ENCODE data around the gene PIM1.

The PIM1 gene

DNA sequence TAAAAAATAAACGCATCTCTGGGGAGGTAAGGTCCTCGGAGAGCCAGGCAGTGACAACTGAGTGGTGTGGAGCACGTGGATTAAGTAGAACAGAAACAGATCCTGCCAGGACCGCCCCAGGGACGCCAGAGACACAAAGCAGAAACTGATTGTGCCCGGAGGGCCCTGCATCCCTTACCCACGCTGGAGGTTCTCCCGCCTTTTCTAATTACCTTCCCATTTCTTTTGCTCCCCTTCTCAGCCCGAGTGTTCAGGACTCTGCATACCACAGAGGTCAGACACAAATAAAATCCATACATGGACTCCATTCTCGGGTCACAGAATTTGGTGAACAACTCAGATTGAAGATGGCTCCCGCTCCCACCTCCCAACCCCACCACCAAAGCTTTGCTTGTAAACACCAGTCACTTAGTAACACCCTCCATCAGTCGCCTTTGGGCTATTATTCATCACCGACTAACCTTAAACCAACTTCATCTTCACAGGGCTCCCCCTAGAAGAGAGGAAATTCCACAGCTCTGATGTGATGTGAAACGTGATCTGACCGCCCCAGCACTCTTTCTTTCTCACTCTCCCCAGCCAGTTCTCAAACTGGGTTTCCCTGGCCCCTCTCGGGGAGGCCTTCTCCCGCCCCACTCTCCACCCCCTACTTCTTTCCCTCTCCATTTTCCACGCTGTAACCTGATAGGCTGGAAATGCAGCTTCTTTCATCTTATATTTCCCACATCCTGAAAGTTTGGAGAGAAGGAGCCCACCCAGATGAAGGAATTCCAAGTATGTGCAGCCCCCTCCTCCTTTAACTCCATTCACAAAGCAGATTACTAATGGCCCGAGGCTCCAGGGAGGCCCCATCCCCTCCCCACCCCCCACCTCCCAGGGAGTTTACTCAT is 32.5 kb upstream of the PIM1 start:
- no peak for DNase-seq (ENCODE audit: low read depth)

DNA sequence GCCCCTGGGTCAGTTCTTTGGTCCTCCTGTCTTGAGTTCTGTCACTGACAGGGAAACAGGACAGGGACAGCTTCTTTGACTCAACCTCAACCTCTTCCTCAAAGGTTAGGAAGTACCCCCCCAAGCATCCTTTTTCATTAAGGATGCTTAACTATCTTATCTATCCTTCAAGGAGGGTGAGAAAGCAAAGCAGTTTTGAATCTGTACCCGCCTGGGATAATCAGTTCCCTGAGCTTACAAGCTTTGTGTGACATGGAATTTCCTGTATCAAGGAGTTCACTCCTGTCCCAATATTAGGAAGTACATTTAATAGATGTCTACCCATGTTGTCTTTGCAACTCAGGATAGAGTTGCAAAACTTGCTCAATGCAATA is 31.1 kb upstream of the PIM1 start:
- DNase-seq (ENCODE audit: low read depth) = no peak

DNA sequence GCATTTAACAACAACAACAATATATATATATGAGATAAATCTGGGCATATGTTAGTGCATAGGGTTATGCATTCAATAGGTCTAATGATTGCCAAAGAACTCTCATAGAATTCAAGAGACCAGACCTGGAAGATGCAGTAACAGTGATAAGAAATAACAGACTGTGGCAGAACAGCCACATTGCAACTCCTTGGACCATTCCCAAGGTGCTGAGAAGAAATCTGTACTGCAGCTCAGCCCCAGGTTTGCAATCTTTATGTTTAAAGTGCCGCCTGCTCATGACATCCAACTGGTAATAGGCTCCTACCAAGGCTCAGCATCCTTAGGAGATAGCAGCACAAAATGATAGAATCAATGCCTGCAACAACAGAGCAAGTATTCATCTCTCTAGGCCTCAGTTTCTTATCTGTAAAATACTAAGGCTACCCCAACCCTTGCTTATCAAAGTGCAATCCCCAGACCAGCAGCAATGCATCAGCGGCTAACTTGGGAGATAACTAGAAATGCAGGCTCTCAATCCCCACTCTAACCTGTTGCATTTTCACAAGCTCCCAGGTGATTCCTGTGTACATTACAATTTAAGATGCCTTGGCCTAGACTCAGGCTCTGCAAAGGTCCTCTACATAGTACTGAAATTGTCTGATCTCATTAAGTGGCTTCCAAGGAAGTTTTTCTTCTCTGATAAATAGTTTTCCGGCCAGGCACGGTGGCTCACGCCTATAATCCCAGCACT is 30.6 kb upstream of the PIM1 start:
- no peak for DNase-seq (ENCODE audit: low read depth)

DNA sequence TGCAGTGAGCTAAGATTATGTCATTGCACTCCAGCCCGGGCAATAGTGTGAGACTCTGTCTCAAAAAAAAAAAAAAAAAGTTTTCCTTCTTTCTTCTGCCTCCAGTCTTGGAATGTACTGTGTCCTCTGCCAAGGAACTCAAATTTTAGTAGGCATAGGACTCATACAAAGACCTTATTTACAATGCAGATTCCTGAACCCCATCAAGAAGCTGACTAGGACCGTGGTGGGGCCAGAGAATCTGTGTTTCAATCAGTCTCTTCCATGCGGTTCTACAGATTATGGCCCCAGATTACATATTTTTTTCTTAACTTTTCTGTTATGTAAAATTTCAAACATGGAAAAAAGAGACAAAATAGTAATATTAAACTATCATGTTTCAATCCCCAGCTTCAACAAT is 29.8 kb upstream of the PIM1 start:
- no peak for DNase-seq (ENCODE audit: low read depth)

DNA sequence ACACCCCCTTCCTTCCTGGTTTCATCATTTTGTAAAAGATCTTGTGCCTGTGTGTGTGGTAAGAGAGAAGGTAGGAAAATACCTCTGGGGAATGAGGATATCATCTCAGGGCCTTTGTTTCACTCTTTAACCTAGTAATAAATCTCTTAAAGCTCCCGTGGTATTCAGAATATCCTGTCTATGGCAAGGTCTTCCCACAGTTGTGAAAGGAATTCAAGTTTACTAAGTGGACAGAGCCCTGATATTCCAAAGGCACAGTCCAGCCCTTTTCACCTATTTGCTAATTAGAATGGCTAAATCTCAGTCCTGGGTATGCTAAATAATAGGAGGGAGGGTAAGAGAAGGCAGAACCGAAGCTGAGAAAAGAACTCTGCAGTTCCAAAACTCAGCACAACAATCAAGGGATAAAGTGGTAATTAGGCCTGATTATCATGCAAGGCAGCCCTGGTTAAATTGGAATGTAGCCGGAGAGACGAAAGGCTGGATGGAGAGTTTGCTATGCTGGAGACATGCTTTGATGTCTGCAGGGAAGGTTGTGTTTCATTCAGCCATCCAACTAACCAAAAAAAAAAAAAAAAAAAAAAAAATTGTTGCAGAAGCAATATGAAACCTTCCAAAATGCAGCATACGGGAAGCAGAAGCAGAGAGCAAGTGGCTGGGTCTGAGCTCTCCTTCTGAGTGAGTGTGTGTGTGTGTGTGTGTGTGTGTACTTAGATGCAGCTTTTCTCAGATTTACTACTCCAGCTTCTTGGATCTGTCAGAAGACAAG is 28.5 kb upstream of the PIM1 start:
- DNase-seq (ENCODE audit: low read depth) = no peak

DNA sequence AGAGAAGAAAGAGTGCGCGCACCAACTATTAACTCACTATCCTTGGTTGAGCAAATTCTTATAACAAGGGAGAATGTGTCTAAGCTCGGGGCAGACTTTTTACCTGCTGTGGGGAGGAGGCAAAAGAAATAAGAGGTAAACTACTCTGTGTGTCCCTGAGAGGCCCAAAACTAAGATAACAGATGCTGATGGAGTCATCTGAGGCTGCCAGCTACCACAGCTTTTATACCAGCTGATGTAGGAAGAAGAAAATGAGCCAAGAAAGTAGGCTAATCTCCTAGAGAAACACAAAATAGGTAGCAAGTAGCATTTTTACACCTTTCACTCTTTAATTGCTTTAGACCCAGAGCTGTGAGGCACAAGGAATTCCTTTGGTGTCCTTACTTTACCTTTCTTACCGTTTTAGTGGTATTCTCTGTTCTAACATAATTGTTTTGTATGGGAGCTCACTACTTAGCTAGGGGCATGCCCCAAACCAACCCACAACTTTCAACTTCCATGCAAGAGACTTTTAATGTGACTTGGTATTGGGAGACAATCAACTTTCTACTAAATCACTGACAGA is 27.8 kb upstream of the PIM1 start:
- no peak for DNase-seq (ENCODE audit: low read depth)

DNA sequence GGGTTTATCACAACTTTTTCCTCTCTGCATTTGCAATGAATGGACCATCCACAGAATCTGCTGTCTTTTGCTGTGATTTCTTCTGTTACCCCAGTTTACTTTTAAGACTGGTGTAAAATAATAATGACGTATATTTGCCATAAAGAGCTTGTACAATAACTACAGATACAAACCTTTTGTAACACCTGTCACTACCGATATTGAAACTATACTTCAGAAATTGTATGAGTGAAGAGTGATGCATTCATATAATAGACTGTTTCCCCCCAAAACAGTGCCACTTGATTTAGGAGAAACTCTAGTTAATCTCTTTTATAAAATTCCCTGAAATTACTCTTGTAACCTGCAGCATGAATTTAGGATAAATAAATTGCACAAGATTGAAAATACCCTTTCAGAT is 26.4 kb upstream of the PIM1 start:
- no peak for DNase-seq (ENCODE audit: low read depth)

DNA sequence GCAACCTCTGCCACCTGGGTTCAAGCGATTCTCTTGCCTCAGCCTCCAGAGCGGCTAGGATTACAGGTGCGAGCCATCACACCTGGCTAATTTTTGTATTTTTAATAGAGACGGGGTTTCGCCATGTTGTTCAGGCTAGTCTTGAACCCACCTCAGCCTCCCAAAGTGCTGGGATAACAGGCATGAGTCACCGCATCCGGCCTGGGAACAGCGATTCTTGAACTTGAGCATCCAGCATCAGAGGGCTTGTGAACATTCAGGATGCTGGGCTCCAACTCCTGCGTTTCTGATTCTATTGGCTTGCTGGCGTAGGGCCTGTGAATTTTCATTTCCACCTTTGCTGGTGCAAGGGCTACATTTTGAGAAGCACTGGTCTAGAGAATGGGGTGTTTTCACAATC is 24.5 kb upstream of the PIM1 start:
- no peak for DNase-seq (ENCODE audit: low read depth)

DNA sequence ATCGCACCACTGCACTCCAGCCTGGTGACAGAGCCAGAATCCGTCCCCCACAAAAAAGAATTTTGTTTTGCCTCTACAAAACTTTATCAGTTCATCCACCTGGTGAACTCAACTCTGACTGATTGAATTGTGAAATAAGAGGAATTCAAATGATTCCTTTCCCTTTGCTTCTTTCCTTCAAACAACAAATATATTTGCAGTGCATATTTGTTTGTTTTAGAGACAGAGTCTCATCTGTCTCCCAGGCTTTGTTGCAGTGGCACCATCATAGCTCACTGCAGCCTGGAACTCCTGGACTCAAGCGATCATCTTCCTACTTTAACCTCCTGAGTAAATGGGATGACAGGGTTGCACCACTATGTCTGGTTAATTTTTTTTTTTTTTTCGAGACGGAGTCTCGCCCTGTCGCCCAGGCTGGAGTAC is 23.2 kb upstream of the PIM1 start:
- no peak for DNase-seq (ENCODE audit: low read depth)

DNA sequence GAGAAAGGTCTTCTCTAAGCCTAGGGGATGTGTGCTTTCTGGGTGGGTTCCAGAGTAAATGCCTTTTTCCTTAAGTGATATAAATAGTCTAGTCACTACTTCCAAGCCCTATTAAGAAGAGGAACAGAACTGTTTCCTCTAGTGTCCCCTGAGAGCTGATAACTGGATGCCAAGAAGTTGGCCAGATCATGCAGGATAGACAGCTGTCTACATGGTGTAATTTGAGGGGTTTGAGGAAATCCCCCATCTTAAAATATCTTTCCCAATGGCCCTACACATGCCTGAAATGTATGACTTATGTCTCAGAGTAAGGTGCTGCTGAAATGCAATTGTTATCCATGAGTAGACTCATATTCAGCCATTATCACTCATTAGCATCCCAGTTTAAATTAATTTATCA is 20.2 kb upstream of the PIM1 start:
- DNase-seq (ENCODE audit: low read depth) = no peak

DNA sequence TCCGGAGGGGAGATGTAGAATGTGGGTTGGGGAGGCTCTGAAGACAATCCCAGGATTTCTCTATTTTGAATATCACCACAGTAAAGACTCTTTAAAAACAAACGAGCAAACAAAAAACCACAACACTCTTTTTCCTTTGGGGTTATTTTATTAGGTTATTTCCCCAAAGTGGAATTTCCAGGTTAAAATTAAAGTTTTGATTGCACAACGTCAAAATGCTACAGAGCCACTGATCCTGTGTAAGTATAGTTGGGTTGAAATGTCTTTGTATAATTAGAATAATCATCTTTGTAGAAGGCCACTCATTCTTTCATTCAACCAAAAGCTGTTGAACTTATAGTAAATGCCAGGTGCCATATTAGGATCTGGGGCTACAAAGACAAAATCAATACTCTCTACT is 19.6 kb upstream of the PIM1 start:
- DNase-seq (ENCODE audit: low read depth) = no peak

DNA sequence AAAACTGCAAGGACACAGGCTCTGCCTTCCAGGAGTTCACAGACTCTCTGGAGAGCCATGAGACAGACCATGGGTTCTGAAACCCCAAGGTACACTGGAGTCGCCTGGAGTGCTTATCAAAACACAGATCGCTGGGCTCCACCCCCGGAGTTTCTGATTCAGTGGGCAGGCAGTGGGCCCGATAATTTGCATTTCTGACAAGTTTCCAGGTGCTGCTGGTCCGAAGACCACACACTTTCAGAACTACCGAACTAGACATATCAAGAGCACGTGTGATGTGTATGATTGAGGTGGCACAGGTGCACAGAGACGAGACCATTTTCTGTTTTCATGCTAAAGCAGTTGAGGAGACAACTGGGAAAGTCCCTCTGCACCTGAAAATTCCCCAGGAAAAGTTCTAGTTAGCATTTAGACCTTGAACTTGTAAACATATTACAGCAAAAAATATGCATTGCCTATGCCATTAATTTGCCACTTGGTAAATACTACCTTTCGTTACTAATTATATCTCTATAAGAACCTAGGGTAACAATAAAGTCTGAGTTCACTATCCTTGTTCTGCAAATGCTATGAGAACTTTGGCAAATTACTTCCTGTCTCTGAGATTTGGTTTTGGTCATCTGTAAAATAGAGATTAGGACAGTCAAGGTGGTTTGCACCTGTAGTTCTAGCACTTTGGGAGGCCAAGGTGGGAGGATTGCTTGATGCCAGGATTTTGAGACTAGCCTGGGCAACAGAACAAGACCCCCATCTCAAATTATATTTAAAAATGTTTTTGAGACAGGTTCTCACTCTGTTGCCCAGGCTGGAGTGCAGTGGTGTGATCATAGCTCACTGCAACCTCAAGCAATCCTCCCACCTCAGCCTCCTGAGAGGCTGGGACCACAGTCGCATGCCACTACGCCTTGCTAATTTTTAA is 14.3 kb upstream of the PIM1 start:
- no peak for DNase-seq (ENCODE audit: low read depth)

DNA sequence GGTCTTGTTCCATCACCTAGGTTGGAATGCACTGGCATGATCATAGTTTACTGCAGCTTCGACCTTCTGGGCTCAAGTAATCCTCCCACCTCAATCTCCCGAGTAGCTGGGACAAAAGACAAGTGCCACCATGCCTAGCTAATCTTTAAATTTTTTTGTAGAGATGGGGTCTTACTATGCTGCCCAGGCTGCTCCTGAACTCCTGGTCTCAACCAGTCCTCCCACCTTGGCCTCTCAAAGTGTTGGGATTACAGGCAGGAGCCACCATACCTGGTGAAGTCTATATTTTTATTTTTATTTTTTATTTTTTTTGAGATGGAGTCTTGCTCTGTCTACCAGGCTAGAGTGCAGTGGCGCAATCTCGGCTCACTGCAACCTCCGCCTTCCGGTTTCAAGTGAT is 11.4 kb upstream of the PIM1 start:
- DNase-seq (ENCODE audit: low read depth) = no peak

DNA sequence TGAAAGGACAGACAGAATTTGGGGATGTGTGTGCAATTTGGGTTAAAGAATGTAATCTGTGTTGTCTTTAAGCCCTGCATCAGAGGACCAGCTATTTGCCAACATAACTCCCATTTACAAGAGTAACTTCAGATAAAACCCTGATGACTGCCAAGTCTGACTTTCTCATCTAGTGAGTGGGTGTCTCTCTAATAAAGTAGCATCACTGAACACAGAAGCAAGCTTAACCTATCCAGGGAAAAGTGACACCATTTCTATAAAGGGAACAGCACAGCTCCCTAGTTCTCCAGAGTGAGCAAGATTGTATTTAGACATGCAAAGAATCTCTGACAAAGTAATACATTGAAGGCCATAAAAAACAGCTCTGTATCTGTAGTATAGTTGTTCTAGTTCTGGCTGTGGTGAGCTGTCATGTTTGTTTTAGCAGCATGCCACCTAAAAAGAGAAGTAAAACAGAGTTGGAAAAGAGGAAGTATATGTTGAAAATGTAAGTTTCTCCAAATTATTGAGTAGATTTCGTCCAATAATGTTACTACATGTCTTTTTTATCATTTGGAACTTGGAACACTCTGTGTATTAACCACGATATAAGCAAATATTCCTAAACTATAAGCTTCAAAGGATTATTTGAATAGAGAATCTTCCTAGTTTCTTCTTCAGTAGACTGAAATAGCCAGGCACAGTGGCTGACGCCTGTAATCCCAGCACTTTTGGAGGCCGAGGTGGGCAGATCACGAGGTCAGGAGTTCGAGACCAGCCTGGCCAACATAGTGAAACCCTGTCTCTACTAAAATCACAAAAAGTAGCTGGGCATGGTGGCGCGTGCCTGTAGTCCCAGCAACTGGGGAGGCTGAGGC is 8.8 kb upstream of the PIM1 start:
- DNase-seq (ENCODE audit: low read depth) = no peak

DNA sequence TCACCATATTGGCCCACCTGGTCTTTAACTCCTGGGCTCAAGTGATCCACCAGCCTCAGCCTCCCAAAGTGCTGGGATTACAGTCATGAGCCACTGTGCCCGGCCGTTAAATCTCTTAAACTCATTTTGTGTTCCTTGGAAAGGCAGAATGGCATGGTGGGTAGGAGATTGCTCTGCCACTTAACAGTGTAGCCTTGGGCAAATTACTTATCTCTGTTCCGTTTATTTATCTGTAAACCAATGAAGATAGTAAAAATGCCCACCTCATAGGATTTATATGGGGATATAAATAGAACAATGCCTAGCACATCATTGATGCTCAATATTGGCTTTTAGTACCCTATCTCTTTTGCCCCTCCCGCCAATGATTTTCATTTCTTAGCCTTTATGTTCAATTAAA is 7.2 kb upstream of the PIM1 start:
- DNase-seq (ENCODE audit: low read depth) = no peak

DNA sequence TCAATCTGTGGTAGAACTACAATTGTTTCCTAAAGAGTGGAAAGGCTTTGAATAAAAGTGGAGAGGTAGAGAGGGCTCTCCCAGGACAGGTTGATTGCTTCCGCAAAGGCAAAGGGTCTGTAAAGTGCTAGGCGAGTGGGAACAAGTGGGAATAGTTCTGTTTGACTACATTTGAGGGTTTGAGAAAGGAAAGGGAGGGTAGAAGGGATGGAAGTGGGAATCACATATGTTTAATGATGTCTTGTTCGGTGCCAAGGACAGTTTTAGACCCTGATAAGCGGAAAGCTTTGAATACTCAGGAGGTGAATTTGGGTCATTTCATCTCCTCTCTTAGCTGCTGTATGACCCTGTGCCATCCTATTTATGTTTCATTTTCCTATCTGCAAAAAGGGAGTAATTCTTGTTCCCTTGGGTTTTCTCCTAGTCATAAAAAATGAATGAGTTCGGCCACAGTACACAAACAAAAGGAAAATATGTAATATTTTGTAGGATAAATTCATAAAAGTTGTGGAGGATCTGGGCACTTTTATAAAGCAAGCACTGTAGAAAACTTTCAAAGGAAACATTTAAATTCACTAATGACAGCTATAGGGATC is 1.7 kb upstream of the PIM1 start:
- no peak for DNase-seq (ENCODE audit: low read depth)

DNA sequence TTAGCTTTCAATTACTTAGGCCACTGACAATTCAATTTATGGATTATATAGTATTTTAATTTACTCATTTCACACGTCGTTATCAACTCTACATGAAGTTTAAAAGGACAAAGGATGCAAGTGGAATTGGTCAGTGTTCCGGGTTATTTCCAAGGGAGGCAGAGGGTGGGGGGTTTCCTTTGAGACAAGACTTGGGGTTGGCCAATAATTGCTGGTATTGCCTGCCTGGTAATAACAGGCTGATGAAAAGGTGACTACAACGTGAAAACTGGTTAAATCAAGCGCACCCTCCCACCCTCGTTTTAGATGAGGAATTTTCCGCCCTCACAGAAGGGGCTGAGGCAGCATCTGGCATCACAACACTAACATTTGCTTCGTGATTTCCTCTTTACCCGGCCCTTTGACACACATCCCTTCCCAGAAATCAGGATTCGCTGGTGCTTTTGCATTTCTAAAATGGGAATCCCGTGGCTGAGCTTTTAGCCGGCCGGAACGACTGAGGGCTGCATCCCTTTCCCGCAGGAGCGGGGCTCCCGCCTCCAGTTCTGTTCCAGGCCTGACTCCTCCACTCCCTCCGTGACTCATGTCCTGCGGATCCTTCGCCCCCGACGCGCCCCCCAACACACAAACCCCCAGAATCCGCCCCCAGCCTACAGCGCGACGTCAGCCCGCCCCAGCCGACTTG is 999 bp upstream of the PIM1 start:
- DNase-seq (ENCODE audit: low read depth) = no peak

DNA sequence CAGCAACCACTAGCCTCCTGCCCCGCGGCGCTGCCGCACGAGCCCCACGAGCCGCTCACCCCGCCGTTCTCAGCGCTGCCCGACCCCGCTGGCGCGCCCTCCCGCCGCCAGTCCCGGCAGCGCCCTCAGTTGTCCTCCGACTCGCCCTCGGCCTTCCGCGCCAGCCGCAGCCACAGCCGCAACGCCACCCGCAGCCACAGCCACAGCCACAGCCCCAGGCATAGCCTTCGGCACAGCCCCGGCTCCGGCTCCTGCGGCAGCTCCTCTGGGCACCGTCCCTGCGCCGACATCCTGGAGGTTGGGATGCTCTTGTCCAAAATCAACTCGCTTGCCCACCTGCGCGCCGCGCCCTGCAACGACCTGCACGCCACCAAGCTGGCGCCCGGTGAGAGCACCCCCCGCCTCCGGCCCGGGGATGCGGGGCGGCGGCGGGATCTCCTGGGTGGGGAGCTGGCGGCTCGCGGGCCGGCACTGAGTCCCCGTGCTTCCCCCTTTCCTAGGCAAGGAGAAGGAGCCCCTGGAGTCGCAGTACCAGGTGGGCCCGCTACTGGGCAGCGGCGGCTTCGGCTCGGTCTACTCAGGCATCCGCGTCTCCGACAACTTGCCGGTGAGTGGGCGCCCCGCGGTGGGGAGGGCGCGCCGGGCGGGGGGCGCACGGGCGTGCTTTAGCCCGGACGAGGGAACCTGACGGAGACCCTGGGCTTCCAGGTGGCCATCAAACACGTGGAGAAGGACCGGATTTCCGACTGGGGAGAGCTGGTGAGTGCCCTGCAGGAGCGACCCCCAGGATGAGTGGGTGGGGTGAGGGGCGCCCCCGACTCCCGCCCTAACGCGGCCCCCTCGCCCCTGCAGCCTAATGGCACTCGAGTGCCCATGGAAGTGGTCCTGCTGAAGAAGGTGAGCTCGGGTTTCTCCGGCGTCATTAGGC is 585 bp downstream of the PIM1 start:
- DNase-seq (ENCODE audit: low read depth) = peak; percentile 27
